H9 (cell line): Measurements from ENCODE around the gene CLDN16. TPM values are rescaled to one million over a fixed set of nuclear protein-coding genes. Genes with fewer than 3 reads are reported as not detected.

Experiments
- DNase-seq: peaks from one replicate; pipeline ENCODE4 v3.0.0-alpha.2; 2017
- H2AFZ ChIP-seq: one replicate; pipeline ENCODE4 v1.6.1; 2013; ENCODE audit warnings: mild to moderate bottlenecking, low read length, control low read depth, moderate library complexity
- H2AK5ac ChIP-seq: 2 replicates; pipeline ENCODE4 v1.6.1; 2013; ENCODE audit warnings: low read length, control low read depth, mixed read lengths; ENCODE audit not compliant: insufficient read length
- H2BK120ac ChIP-seq: one replicate; pipeline ENCODE4 v1.6.1; 2013; ENCODE audit warnings: low read depth, mild to moderate bottlenecking, low read length, control low read depth, inconsistent platforms; ENCODE audit not compliant: poor library complexity, severe bottlenecking
- H2BK12ac ChIP-seq: 2 replicates; pipeline ENCODE4 v1.6.1; 2013; ENCODE audit warnings: low read length, control low read depth, mixed read lengths, low read depth; ENCODE audit not compliant: insufficient read length
- H2BK15ac ChIP-seq: 2 replicates; pipeline ENCODE4 v1.6.1; 2013; ENCODE audit warnings: low read depth, low read length, control low read depth
- H2BK20ac ChIP-seq: one replicate; pipeline ENCODE4 v1.6.1; 2013; ENCODE audit warnings: low read depth, mild to moderate bottlenecking, low read length, control low read depth, inconsistent platforms; ENCODE audit not compliant: poor library complexity, severe bottlenecking
- H2BK5ac ChIP-seq: 2 replicates; pipeline ENCODE4 v1.6.1; 2013; ENCODE audit warnings: low read length, control low read depth, mixed read lengths; ENCODE audit not compliant: insufficient read length
- H3K14ac ChIP-seq: 2 replicates; pipeline ENCODE4 v1.6.1; 2013; ENCODE audit warnings: low read length, control low read depth; ENCODE audit not compliant: insufficient read depth
- H3K18ac ChIP-seq: 2 replicates; pipeline ENCODE4 v1.6.1; 2013; ENCODE audit warnings: low read depth, mild to moderate bottlenecking, mixed read lengths, low read length, control low read depth; ENCODE audit not compliant: insufficient read length
- H3K23ac ChIP-seq: 2 replicates; pipeline ENCODE4 v1.6.1; 2013; ENCODE audit warnings: low read length, control low read depth, mixed read lengths, low read depth; ENCODE audit not compliant: insufficient read length
- H3K23me2 ChIP-seq: 2 replicates; pipeline ENCODE4 v1.6.1; 2013; ENCODE audit warnings: low read depth, mild to moderate bottlenecking, mixed read lengths, low read length, control low read depth; ENCODE audit not compliant: insufficient read length, poor library complexity, severe bottlenecking
- H3K27ac ChIP-seq: 2 replicates; pipeline ENCODE4 v1.5.1; 2013; ENCODE audit warnings: low read length, control low read depth, mixed read lengths, low read depth; ENCODE audit not compliant: insufficient read length
- H3K27me3 ChIP-seq: 2 replicates; pipeline ENCODE4 v1.6.1; 2013; ENCODE audit warnings: low read length, control low read depth, inconsistent platforms; ENCODE audit not compliant: insufficient read depth
- H3K4ac ChIP-seq: 2 replicates; pipeline ENCODE4 v1.6.1; 2013; ENCODE audit warnings: low read depth, mild to moderate bottlenecking, control low read depth, inconsistent platforms, low read length, moderate library complexity
- H3K4me1 ChIP-seq: 2 replicates; pipeline ENCODE4 v1.6.1; 2013; ENCODE audit warnings: low read length, control low read depth, inconsistent platforms; ENCODE audit not compliant: insufficient read depth
- H3K4me2 ChIP-seq: 2 replicates; pipeline ENCODE4 v1.6.1; 2013; ENCODE audit warnings: low read length, control low read depth, mixed read lengths; ENCODE audit not compliant: insufficient read length, insufficient read depth
- H3K56ac ChIP-seq: 2 replicates; pipeline ENCODE4 v1.6.1; 2013; ENCODE audit warnings: low read depth, mild to moderate bottlenecking, mixed read lengths, low read length, control low read depth; ENCODE audit not compliant: insufficient read length
- H3K79me1 ChIP-seq: 2 replicates; pipeline ENCODE4 v1.6.1; 2013; ENCODE audit warnings: low read depth, mild to moderate bottlenecking, moderate library complexity, low read length, control low read depth, inconsistent platforms; ENCODE audit not compliant: insufficient read depth, poor library complexity, severe bottlenecking
- H3K79me2 ChIP-seq: 2 replicates; pipeline ENCODE4 v1.6.1; 2013; ENCODE audit warnings: low read length, control low read depth, inconsistent platforms; ENCODE audit not compliant: insufficient read depth
- H3K9ac ChIP-seq: 2 replicates; pipeline ENCODE4 v1.6.1; 2013; ENCODE audit warnings: low read length, control low read depth, mixed read lengths; ENCODE audit not compliant: insufficient read length; ENCODE audit errors: extremely low read depth
- H3K9me3 ChIP-seq: one replicate; pipeline ENCODE4 v1.6.1; 2013; ENCODE audit warnings: low read depth, low read length, inconsistent platforms; ENCODE audit not compliant: control insufficient read depth
- H3T11ph ChIP-seq: one replicate; pipeline ENCODE4 v1.6.1; 2013; ENCODE audit warnings: mild to moderate bottlenecking, low read length, control low read depth, inconsistent platforms
- H4K20me1 ChIP-seq: one replicate; pipeline ENCODE4 v1.6.1; 2013; ENCODE audit not compliant: control insufficient read depth, insufficient read length, insufficient read depth
- H4K5ac ChIP-seq: 2 replicates; pipeline ENCODE4 v1.6.1; 2013; ENCODE audit warnings: low read depth, mild to moderate bottlenecking, mixed read lengths, low read length, control low read depth; ENCODE audit not compliant: insufficient read length
- H4K8ac ChIP-seq: replicated peaks from 2 replicates; pipeline ENCODE4 v1.6.1; 2013; ENCODE audit warnings: low read length, control low read depth, mixed read lengths, low read depth; ENCODE audit not compliant: insufficient read length
- H4K91ac ChIP-seq: 2 replicates; pipeline ENCODE4 v1.6.1; 2013; ENCODE audit warnings: low read depth, mild to moderate bottlenecking, moderate library complexity, mixed read lengths, low read length, control low read depth; ENCODE audit not compliant: insufficient read length
- H3K27ac Mint-ChIP-seq, 3 experiments: 2 replicates in 2 of 3; 3 replicates in 1 of 3; pipeline ENCODE4 v1.8.0; 2020 to 2021; ENCODE audit warnings: mixed read lengths in 3 of 3, mild to moderate bottlenecking in 1 of 3, moderate library complexity in 1 of 3
- H3K27me3 Mint-ChIP-seq: 2 replicates; pipeline ENCODE4 v1.8.0; 2021; ENCODE audit warnings: low read depth, mild to moderate bottlenecking, moderate library complexity, mixed read lengths
- H3K36me3 Mint-ChIP-seq, 3 experiments: 2 replicates in 2 of 3; 3 replicates in 1 of 3; pipeline ENCODE4 v1.8.0; 2020 to 2021; ENCODE audit warnings: low read depth in 3 of 3, mixed read lengths in 3 of 3; ENCODE audit not compliant: insufficient read depth in 1 of 3
- H3K4me1 Mint-ChIP-seq, 2 experiments: 2 replicates each; pipeline ENCODE4 v1.8.0; 2020; ENCODE audit warnings: mixed read lengths in 2 of 2
- H3K4me3 Mint-ChIP-seq, 2 experiments: 2 replicates in 1 of 2; 3 replicates in 1 of 2; pipeline ENCODE4 v1.8.0; 2020 to 2021; ENCODE audit warnings: mild to moderate bottlenecking in 2 of 2, mixed read lengths in 2 of 2, moderate library complexity in 1 of 2
- H3K9me3 Mint-ChIP-seq, 2 experiments: 2 replicates in 1 of 2; 3 replicates in 1 of 2; pipeline ENCODE4 v1.8.0; 2020; ENCODE audit warnings: mild to moderate bottlenecking in 2 of 2, mixed read lengths in 2 of 2, moderate library complexity in 1 of 2
- WGBS: extraction: QIAGEN DNeasy Blood & Tissue Kit; methylation state at CpG from one replicate; pipeline ENCODE4 v1.1.7; 2013; ENCODE audit warnings: missing lambda C conversion rate, low lambda C conversion rate, mixed read lengths; ENCODE audit not compliant: insufficient read length; ENCODE audit errors: extremely low coverage; 5-methylcytosine and 5-hydroxymethylcytosine counted together
- total RNA-seq: library from RNA; stranded (reverse); gene quantifications from 2 replicates; pipeline ENCODE4 v1.2.1, GENCODE V29; 2021
- TF ChIP-seq, protein P1 (sequence below): fragments of 200-600 bp; sonication (generic); conservative IDR thresholded peaks from 3 replicates; pipeline ENCODE4 v1.8.0; 2021; ENCODE audit warnings: antibody characterized with exemption, mild to moderate bottlenecking

The CLDN16 gene
- total RNA-seq, 1 experiment from 2014 or later, result not detected

DNA sequence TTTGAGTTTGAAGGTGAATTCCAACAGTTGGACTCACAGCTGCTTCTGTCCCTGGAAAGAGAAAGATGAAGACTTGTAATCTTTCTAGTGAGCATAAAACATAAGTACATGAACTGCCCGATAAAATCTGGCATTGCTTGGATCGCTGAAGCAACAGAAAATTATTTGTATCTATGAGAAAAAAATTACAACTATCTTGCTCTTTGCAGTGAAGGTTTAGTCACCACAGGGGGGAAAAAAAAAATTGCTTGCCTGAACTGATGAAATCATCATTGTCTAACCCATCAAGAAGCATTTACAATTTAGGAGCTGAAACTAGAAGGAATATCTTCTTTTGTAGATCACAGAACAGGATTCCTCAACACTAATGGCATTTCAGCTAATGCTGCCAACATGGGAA, 41.7 kb downstream of the CLDN16 start:
- Histone ChIP-seq H4K5ac (no peak overlapping the region), H3K79me2 (no peaks in the 10 kb centered on the region), H2BK15ac (no peak overlapping the region), H3K9me3 (no peaks in the 10 kb centered on the region), H3K56ac (no peak overlapping the region), H3T11ph (no peak overlapping the region), H3K79me1 (no peaks in the 10 kb centered on the region), H2BK20ac (no peak overlapping the region), H3K27ac (no peak overlapping the region), H3K9ac (no peak overlapping the region), H2BK12ac (no peak overlapping the region), H2BK120ac (no peak overlapping the region), H4K8ac (no peak overlapping the region), H2AK5ac (no peak overlapping the region), H3K14ac (no peak overlapping the region), H3K4me2 (no peak overlapping the region), H3K4me1 (no peaks in the 10 kb centered on the region), H3K4ac (no peak overlapping the region), H2AFZ (no peak overlapping the region), H4K20me1 (no peaks in the 10 kb centered on the region), H3K18ac (no peak overlapping the region), H3K23me2 (no peaks in the 10 kb centered on the region), H2BK5ac (no peak overlapping the region), H4K91ac (no peak overlapping the region), H3K27me3 (no peaks in the 10 kb centered on the region), H3K23ac (no peak overlapping the region)
- no CpG with 5 or more reads among the region's 2 CpGs for WGBS
- Mint-ChIP-seq H3K9me3 (peaks cover 0 to 2% of the 10 kb centered on the region in 2 experiments; a peak in 1 of 5 replicates), H3K4me3 (no peak overlapping the region), H3K27me3 (no peaks in the 10 kb centered on the region; the same call in 1 of the 2 replicates), H3K36me3 (no peaks in the 10 kb centered on the region), H3K27ac (no peak overlapping the region), H3K4me1 (0 out of 4 replicates have a peak, but pooled peaks cover 0 to 2% of the 10 kb centered on the region in 2 experiments)
- no peak for DNase-seq
- TF ChIP-seq, protein P1, sequence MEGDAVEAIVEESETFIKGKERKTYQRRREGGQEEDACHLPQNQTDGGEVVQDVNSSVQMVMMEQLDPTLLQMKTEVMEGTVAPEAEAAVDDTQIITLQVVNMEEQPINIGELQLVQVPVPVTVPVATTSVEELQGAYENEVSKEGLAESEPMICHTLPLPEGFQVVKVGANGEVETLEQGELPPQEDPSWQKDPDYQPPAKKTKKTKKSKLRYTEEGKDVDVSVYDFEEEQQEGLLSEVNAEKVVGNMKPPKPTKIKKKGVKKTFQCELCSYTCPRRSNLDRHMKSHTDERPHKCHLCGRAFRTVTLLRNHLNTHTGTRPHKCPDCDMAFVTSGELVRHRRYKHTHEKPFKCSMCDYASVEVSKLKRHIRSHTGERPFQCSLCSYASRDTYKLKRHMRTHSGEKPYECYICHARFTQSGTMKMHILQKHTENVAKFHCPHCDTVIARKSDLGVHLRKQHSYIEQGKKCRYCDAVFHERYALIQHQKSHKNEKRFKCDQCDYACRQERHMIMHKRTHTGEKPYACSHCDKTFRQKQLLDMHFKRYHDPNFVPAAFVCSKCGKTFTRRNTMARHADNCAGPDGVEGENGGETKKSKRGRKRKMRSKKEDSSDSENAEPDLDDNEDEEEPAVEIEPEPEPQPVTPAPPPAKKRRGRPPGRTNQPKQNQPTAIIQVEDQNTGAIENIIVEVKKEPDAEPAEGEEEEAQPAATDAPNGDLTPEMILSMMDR, result no peak
